Esophagus muscularis mucosa (tissue), 4 donors: ENCODE data around the gene SREBF1.

Source experiments
- EP300 ChIP-seq: sonication (generic); formaldehyde crosslinking; IDR thresholded peaks from one replicate; pipeline ENCODE4 v1.6.1; 2017; ENCODE audit warnings: antibody characterized with exemption
- POLR2A ChIP-seq: fragments of 450-650 bp; IDR thresholded peaks from one replicate; pipeline ENCODE4 v1.6.1; 2017; ENCODE audit warnings: antibody characterized with exemption, moderate library complexity, mild to moderate bottlenecking, low read depth
- TF ChIP-seq, protein P1 (sequence below), 3 experiments: fragments of 200-600 bp in 2 of 3; fragments of 450-650 bp in 1 of 3; sonication (generic) in 2 of 3; IDR thresholded peaks; one replicate each; pipeline ENCODE4 v1.5.1; 2017 to 2019; ENCODE audit warnings: antibody characterized with exemption in 3 of 3, mild to moderate bottlenecking in 2 of 3, moderate library complexity in 1 of 3

DNA sequence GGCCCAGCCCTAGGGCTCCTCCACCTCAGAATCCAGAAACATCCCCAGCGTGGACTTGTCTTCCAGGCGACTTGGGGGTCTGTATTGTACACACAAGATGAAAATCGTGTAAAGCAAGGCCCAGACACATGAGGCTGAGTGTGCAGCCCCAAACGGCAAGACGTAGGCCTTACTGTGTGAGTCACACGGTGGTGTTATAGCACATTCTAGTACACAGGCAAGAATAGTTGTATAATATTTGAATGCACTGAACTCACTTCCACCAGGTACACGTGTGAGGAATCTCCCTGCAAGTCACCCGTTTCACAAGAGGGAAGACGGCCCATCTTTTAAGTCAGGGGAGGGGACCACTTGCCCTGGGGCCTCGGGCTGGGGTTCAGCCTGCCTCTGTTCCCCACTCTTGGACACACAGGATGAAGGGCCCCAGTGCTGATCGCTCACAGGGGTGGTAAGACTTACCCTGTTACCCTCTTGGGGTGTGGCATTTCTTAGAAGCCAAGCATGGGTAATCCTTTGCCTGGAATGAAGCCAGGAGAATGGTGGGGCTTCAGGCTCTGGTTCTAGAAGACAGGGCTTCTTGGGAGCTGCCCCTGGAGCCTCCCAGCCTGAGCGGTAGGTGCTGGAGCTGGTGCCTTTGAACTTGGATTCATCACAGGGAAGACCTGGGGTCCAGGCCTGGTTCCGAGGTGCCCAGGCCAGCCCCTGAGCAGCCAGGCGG lies 71.3 kb downstream of the SREBF1 start:
- TF ChIP-seq, protein P1, sequence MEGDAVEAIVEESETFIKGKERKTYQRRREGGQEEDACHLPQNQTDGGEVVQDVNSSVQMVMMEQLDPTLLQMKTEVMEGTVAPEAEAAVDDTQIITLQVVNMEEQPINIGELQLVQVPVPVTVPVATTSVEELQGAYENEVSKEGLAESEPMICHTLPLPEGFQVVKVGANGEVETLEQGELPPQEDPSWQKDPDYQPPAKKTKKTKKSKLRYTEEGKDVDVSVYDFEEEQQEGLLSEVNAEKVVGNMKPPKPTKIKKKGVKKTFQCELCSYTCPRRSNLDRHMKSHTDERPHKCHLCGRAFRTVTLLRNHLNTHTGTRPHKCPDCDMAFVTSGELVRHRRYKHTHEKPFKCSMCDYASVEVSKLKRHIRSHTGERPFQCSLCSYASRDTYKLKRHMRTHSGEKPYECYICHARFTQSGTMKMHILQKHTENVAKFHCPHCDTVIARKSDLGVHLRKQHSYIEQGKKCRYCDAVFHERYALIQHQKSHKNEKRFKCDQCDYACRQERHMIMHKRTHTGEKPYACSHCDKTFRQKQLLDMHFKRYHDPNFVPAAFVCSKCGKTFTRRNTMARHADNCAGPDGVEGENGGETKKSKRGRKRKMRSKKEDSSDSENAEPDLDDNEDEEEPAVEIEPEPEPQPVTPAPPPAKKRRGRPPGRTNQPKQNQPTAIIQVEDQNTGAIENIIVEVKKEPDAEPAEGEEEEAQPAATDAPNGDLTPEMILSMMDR (IDR thresholded peaks at IDR 0.05), result no peak
- TF ChIP-seq EP300, result no peak
- TF ChIP-seq POLR2A, result no peak
